ENCODE results near the gene KLHL20.

DNA sequence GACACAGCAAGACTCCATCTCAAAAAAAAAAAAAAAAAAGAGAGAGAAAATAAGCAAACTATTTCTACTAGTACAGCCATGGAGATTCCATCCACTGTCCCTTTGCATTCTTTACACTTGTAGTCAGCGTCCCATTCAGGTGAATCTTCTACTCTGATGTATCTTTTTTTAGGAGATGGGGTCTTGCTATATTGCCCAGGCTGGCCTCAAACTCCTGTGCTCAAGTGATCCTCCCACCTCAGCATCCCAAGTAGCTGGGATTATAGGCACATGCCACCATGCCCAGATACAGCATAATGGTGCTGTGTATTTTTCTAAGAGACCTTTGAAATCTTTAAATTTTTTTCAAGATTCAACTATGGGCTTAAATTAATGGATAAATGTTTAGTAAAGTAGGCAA is 118.0 kb downstream of the KLHL20 start:
- no peak for TF ChIP-seq KLF15 (CRISPR knock-in tag; IDR thresholded peaks at IDR 0.05; ENCODE audit: borderline replicate concordance)
- TF ChIP-seq YY1 (IDR thresholded peaks at IDR 0.05; ENCODE audit: insufficient read depth, insufficient replicate concordance, low read depth, low read length) = no peak
- TF ChIP-seq NFYB (CRISPR knock-in tag; IDR thresholded peaks at IDR 0.05) = no peak
- TF ChIP-seq, protein P1, sequence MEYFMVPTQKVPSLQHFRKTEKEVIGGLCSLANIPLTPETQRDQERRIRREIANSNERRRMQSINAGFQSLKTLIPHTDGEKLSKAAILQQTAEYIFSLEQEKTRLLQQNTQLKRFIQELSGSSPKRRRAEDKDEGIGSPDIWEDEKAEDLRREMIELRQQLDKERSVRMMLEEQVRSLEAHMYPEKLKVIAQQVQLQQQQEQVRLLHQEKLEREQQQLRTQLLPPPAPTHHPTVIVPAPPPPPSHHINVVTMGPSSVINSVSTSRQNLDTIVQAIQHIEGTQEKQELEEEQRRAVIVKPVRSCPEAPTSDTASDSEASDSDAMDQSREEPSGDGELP (IDR thresholded peaks at IDR 0.05; ENCODE audit: borderline replicate concordance, low read depth) = no peak
- no peak for TF ChIP-seq ESRRA (CRISPR knock-in tag; IDR thresholded peaks at IDR 0.05; ENCODE audit: low read depth)
- no peak for TF ChIP-seq ZNF382 (CRISPR knock-in tag; IDR thresholded peaks at IDR 0.05; ENCODE audit: borderline replicate concordance)
- no peak for TF ChIP-seq ZNF274 (CRISPR knock-in tag; IDR thresholded peaks at IDR 0.05)
- no peak for TF ChIP-seq ZKSCAN5 (CRISPR knock-in tag; IDR thresholded peaks at IDR 0.05)
- no peak for TF ChIP-seq ETV5 (CRISPR knock-in tag; IDR thresholded peaks at IDR 0.05; ENCODE audit: borderline replicate concordance)

Measured in HepG2 (cell line).